GM18858 (cell line): ENCODE data around the gene GPR137.
A peak's percentile ranks its signal among the peaks of the same experiment; 100 is the strongest.
"Not testable (repeated sequence)": the region's sequence is repeated elsewhere in the genome, so short reads cannot be mapped to it uniquely, and the experiment has no call there.

Source experiments
- ATAC-seq: cut with Tn5 transposase; IDR thresholded peaks from one replicate; pipeline ENCODE4 v1.9.1; 2021; ENCODE audit not compliant: unreplicated experiment

GPR137 gene, protein sequence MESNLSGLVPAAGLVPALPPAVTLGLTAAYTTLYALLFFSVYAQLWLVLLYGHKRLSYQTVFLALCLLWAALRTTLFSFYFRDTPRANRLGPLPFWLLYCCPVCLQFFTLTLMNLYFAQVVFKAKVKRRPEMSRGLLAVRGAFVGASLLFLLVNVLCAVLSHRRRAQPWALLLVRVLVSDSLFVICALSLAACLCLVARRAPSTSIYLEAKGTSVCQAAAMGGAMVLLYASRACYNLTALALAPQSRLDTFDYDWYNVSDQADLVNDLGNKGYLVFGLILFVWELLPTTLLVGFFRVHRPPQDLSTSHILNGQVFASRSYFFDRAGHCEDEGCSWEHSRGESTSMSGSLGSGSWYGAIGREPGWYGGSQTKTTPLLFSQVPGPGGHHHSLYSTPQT

GRCh38 chr11:64284962-64285884 lies at the start of gene GPR137:
Gene GPR137, plus strand, starts transcription at chr11:64285848. Its CDS starts 677 bp downstream, at chr11:64286525.
- ATAC-seq, result peak; percentile 31

GRCh38 chr11:64237484-64237951 lies 48.1 kb upstream of the GPR137 start:
- no peak for ATAC-seq

DNA sequence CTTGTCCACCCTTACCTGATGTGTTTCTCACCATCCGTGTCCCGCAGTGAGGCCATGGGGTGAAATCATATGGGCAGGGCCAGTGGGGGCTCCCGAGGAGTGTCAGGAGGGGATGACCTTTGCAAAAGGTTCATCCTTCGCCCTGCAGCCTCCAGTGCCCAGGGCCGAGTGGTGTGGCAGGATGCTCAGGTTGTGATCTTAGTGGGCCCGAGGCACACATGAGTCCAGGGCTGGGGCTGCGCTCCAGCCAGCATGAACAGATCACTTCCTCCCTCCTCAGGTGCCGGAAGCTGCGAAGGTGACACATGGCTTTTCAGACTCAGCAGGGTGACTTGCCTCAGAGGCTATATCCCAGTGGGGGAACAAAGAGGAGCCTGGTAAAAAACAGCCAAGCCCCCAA lies 47.6 kb upstream of the GPR137 start:
- no peak for ATAC-seq

DNA sequence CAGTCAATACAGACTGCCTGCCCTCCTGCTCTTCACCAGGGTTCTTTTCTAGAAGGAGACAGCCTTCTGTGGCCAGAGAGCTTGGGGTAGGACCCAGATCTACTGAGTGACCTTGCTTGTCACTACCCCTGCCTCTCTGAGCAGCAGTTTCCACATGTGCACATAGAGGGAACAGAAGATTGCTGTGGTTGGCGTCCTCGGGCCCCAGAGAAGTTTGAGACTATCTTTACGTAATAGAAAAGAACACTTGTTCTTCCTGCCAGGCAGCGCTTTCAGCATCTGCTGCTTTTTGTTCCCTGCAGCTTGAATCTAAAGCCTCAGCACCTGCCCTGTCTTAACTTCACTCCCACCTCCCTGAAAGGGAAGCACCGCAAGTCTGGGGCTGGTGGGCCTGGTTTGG lies 46.6 kb upstream of the GPR137 start:
- no peak for ATAC-seq

DNA sequence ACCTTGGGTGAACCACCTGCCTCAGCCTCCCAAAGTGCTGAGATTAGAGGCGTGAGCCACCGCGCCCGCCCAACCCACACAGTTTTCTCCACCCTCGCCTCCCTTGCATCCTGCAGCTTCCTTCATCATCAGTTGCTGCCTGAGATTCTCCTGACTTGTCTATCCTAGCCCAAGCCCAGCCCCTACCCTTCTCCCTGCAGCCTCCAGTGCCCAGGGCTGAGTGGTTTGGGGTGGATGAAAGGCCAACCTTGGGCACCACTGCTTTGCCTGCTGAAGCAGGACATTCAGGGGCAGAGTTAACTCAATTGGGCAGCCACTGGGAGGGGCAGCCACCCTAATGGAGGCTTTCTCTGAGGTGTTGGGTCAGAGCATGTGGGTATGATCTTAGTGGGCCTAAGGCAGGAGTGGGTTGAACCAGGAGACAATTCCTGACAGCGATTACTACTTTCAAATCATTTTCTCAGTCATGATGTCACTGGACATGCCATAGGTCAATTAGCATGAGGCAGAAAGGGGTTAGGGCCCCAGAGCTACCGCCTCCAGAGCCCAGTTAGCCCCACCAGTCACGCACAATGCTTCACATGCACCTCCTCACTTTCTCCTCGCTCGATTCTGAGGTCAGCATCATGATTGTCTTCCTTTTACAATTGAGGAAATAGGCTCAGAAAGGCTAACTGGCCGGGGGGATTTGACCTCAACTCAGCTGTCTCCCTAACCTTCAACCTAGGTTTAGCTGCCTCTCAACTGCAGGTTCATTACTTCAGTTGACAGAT lies 45.8 kb upstream of the GPR137 start:
- ATAC-seq, result no peak

DNA sequence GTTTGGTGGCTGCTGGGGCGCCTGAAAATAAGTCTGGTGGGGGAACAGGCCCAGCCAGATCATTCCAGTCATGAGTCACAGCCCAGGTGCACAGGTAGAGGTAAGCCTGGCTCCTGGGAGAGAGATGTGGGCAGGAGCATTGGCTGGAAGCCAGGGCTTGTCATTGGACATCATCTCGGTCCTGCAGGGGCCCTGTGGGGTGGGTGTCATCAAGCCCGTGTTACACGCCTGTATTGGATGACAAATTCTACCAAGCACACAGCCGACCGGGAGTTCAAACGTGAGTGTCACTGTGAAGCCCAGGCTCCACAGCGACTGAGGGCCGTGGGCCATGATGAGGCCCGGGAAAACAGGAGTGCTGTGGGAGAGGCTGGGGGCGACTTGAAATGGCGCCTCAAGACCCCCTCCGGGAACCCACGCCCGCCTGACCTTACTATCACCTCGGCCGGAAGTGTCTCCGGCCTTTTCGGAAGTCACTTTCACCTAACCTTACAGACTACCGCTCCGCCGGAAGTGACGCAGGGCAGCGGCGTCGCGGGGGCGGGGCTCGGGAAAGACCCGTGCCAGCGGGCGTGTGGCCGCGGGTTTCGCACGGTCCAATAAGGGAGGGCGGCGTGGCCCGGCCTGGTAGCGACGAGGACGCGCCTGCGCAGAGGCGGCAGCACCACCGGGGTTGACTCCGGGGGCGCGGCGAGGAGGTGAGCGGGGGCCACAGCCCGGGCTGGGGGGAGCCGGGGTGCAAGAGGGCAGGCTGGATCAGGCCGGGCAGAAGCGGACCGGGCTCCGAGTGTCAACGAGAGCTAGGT lies 45.0 kb upstream of the GPR137 start, which contains the start of gene FKBP2:
Gene FKBP2 (plus strand): TSS at position 661 of the 806 bp plus-strand sequence. CDS start 1,293 bp downstream, outside the sequence.
- ATAC-seq, result peak; percentile 44

DNA sequence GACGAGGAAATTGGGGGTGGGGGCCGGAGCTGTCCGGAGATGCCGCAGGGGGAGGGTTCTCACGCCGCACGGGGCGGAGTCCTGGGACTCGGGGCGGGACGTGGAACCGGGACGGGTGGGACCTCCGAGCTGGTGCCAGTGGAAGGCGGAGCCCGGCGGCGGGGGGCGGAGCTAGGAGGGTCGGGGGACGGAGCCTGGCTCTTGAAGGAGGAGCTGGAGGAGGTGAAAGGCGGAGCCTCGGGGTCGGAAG lies 44.5 kb upstream of the GPR137 start:
- peak; percentile 43 for ATAC-seq

DNA sequence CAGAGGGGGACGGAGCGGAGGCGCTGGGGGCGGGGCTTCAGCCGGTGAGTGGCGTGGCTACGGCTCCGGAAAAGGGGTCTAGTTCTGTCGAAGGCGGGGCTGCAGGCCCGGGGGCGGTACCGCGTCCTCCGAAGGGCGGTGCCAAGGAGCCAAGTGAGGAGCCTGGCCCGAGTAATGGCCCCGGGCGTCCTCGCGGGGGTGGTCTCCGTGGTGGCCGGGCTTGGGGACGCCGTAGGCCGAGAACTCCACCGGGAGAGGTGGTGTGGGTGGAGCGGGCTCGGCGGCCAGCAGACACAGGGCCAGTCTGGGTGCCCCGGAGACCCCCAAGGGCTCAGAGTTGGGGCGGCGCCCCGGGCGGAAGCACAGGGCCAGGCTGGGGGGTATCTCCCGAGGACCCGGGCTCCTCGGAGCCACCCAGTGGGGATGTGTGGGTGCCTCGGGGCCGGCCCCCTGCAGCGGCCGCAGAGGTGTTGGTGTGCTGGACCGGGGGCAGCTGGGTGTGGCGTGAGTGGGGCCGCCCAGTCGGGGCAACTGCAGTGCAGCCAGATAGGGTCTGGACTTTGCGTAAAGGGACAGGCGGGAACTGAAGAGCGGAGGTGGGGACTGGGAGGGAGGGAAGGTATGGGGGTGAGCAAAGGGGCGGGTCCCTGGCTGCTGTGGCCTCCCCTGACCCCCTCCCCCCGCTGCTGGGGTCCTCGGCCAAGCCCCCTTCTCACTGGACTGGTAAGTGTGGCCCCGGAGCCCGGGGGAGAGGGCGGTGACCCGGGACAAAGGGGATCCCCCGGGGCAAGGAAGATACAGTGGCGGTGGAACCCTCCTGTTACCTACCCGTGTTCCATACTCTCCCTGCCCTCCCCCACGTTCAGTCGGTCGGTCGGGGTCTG lies 43.9 kb upstream of the GPR137 start:
- ATAC-seq, result peak; percentile 2

GRCh38 chr11:64243236-64243854 lies 42.3 kb upstream of the GPR137 start:
- no peak for ATAC-seq

GRCh38 chr11:64244107-64244506 lies 41.5 kb upstream of the GPR137 start:
- ATAC-seq, result no peak

GRCh38 chr11:64244966-64245365 lies 40.7 kb upstream of the GPR137 start:
- no peak for ATAC-seq

DNA sequence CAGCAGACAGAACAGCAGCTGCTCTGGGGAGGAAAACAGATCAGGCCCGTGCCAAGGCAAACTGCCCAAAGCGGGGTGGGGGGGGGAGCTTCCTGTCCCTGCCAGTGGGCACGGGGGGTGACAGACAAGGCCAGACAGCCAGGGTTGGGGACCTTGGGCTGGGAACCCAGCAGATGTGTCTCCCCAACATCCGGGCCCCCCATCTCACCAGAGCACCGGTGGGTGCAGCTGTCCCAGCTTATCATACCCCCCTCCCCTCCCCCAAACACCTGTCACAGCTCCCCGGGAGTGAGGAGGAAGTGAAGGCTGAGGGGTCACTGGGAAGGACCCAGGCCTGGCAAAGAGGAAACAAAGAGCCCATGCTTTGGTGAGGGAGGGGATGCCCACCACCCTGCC lies 40.2 kb upstream of the GPR137 start:
- ATAC-seq, result no peak

- ATAC-seq, result no peak
These were observed 39.6 kb upstream of the GPR137 start for GRCh38 chr11:64245797-64246620.

GRCh38 chr11:64246621-64246870 lies 39.1 kb upstream of the GPR137 start:
- not testable (repeated sequence) for ATAC-seq

DNA sequence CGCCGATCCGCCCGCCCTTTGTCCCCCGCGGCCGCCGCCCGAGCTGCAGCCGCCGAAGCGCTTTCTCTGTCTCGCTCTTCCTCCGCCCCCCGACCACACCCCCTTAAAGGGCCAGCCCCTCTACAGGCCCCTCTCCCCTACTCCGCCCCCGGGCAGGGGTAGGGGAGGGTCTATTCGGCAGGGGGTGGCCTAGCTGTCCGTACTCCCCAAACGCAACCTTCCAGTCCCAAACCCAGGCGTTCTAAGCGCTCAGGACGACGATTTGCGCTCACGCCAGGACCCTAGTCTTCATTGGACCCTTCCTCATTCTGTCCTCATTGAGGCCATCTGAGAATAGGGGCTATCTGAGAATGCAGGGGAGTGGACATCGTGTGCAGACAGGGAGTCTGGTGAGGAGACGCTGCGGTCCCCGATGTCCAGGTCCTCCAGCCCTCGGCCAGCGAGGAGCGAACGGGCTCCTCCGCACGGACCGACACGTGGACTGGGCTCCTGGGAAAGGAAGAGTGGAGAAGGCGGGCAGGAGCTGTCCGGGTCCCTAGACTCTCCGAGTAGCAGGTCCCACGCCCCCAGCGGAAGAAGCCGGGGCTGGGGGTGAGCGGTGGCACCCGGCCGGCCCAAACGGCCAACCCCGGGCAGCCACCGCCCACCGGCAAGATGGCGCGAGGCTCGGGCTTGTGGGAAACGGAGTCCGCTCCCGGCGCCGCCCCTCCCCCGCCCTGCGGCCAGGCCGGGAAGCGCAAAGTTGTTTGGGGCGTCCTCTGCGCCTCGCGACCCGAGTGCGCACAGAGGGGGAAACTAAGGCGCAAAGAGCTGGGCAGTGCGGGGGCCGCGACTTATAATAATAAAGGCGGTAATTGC lies 38.5 kb upstream of the GPR137 start, which contains the start of gene PPP1R14B:
Gene PPP1R14B (minus strand): TSS at position 73 of the 858 bp plus-strand sequence. CDS start 270 bp downstream, outside the sequence.
- no peak for ATAC-seq

DNA sequence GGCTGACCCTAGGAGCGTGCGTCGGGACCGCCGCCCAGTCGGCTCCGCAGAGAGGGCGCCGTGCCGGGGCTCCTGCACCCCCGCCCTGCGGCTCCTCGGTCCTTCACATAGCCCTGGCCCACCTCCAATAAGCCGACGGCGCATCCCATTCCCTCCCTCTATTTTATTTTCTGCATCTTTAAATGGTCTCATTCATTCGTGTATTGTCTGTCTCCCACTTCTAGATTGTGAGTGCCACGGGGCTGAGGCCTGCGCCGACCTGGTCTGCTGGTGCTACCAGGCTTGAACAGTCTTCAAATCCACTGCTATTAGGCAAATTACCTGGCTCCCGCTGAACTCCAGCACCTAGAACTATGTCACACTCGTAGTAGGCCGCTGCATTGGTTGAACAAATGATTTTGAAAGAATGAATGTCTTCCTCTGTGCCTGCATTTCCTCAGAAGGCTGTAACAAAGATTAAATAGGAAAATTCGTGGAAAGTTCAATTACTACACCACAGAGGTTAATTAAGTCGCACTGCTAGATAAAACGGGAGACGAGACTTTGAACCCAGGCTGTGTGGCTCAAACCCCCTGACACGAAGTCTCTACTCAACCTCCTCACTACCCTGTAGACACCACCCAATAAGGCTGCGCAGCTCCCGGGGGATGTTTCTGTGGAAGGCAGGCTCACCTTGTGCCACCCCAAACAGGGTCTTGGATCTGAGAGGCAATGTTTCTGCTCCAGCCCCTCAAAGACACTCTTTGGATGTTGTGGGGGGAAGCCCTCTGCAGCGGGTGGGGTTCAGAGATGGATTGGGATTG lies 37.7 kb upstream of the GPR137 start:
- no peak for ATAC-seq
